Measurements from ENCODE around the gene REL. TPM values are rescaled to one million over a fixed set of nuclear protein-coding genes. Genes with fewer than 3 reads are reported as not detected.
"Not testable (repeated sequence)": the region's sequence is repeated elsewhere in the genome, so short reads cannot be mapped to it uniquely, and the experiment has no call there.

Gene REL
- total RNA-seq, 2 donors from 2014 or later, result 26.7 to 77.0 TPM

DNA sequence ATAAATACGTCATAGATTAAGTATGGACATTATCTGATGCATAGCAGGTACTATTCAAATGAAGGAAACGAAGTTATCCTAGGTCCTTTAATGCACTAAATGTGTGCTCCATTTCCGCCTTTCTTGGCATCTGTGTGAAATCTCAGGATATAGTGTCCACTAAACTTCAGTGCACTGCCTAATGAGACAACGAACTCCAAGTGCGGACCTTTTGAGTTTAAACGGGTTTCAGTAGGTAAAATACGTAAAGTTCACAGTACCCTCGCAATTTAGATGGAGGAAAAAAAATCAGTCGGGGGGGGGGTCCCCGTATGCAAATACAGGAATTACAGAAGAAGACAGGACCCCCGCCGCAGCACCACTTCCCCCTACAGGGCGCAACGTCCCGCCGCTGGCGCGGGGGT lies 729 bp upstream of the REL start:
- DNase-seq (ENCODE audit: low spot score) (no peak), ATAC-seq (no peak)

DNA sequence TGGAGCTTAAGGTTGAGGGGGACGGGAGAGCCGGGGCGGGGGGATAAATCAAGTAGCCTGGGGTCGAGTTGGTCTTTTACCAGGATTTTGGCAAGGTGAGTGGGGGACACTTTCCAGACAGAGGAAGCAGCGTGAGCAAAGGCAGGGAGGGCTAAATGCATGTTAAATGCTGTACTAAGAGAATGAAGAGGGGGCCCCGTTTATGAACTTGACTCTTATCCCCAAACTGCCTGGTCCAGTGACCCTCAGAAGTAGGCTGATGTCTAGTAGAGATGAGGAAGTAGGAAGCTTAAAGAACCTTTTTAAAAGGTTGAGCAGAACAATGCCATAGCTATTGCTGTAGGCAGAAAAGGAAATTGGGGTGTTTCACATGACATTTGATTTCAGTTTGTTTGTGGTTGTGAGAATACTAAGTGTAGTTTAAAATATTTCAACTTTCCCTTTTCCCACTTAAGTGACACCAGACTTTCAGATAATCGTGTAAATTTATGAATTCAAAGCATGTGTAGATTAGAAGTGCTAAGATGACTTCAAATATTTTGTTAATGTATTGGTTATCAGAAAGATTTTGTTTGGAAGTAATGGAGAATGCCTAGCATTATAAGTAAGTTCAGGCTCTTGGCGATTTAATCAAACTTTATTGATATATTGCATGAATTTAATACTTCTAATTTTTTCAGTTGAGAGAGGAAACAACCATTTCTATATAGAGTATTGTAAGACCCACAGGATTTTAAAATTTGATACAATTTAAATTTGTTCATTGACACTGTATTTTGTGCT lies 1.8 kb downstream of the REL start:
- DNase-seq (ENCODE audit: low spot score) (no peak), ATAC-seq (no peak)
- Mint-ChIP-seq H3K27ac (peak overlapping the region; percentile 86 to 97), H3K36me3 (peaks cover 16% of the 10 kb centered on the region), H3K9me3 (no peaks in the 10 kb centered on the region), H3K4me1 (ENCODE audit: low read depth in 2 of 2) (peaks cover 29 to 48% of the 10 kb centered on the region in 2 donors), H3K4me3 (peak overlapping the region; percentile 87), H3K27me3 (no peaks in the 10 kb centered on the region)

More for the DNA sequence above, 729 bp upstream of the REL start:
- Mint-ChIP-seq H3K27me3 (no peaks in the 10 kb centered on the region), H3K9me3 (no peaks in the 10 kb centered on the region), H3K36me3 (peaks cover 16% of the 10 kb centered on the region), H3K27ac (peak overlapping the region; percentile 86 to 97), H3K4me1 (ENCODE audit: low read depth in 2 of 2) (peaks cover 18 to 32% of the 10 kb centered on the region in 2 donors), H3K4me3 (peak overlapping the region; percentile 87)

DNA sequence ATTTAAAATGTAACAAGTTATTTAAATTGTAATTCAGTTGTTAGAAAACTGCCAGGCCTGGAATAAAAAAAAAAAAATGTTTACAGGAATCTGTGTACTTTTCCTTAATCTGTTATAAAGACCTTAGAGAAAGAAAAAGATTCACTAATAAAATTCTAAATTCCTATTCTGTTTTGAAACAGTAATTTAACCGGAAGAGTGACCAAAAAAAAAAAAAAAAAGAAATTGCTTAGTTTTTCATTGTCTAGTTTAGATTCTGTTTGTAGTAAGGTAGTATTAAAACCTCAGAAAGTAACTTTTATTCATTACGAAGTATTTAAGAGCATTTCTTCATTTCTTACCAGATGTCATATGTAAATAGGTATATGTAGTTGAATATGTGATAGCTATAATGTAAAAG lies 2.5 kb downstream of the REL start:
- Mint-ChIP-seq H3K36me3 (peaks cover 17% of the 10 kb centered on the region), H3K9me3 (no peaks in the 10 kb centered on the region), H3K4me3 (peak overlapping the region; percentile 87), H3K27me3 (no peaks in the 10 kb centered on the region), H3K4me1 (ENCODE audit: low read depth in 2 of 2) (peaks cover 34 to 55% of the 10 kb centered on the region in 2 donors), H3K27ac (peak overlapping the region; percentile 86 to 97)
- no peak for ATAC-seq
- no peak for DNase-seq (ENCODE audit: low spot score)

DNA sequence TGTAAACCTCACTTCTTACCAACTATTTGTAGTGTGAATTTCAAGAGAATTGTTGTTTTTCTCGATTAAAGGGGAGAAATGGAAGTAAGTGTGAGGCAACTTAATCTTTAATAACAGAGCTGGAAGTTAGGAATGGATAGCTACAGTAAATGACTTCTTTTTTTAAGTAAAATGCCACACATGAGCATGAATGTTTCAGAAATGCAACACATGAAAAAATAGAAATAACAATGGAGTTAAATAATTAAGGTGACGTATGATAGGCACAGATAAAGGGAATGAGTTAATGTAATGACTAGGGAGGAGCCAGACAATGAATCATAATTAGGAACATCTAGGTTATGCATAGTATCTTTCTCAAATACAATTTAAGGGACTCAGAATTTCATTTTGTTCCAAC lies 3.4 kb downstream of the REL start:
- H3K27ac Mint-ChIP-seq, result peak overlapping the region; percentile 86 to 97
- H3K36me3 Mint-ChIP-seq, result peaks cover 25% of the 10 kb centered on the region
- no peak for ATAC-seq
- no peaks in the 10 kb centered on the region for H3K27me3 Mint-ChIP-seq
- peak overlapping the region; percentile 87 for H3K4me3 Mint-ChIP-seq
- no peak for DNase-seq (ENCODE audit: low spot score)
- peaks cover 40 to 64% of the 10 kb centered on the region in 2 donors for H3K4me1 Mint-ChIP-seq (ENCODE audit: low read depth in 2 of 2)
- H3K9me3 Mint-ChIP-seq, result no peaks in the 10 kb centered on the region

DNA sequence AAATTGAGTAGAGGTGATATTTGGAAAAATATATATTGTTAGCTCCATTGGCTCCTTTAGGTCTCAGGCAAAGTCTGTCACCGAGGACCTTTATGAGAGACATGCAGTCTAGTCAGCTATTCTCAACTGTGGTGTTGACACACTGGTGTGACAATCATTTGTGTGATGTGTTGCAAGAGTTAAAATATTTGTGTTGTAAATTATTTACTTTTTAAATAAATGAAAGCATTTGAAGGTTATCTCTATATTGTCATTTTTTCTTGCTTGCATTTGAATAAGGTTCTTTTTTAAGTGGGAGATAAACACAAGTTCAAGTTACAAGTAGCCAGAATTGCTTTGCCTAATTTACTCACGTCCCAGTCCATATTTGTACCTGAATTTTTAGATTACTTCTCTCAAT lies 4.3 kb downstream of the REL start:
- Mint-ChIP-seq H3K27ac (peak overlapping the region; percentile 86 to 97), H3K36me3 (peaks cover 30% of the 10 kb centered on the region), H3K4me1 (ENCODE audit: low read depth in 2 of 2) (peaks cover 44 to 69% of the 10 kb centered on the region in 2 donors), H3K4me3 (peak overlapping the region; percentile 87), H3K27me3 (no peaks in the 10 kb centered on the region), H3K9me3 (no peaks in the 10 kb centered on the region)
- ATAC-seq, result no peak
- no peak for DNase-seq (ENCODE audit: low spot score)

DNA sequence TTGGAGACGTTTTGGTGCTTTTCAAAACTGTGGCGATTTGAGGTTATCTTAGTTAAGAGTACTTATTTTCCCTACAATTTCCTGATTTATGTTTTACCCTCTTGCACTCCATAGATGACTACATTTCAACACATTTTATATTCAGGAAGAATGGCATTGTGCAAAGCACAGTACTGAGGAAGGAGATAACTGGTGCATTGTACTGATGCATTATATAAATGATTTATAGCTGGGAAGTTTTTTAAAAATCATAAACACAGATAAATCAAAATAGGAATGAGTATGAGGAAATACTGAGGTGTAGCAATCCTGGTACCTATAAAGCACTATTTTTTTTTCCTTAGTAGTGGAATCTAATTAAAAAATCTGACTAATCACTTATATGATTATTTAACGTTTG lies 5.6 kb downstream of the REL start:
- ATAC-seq (no peak), DNase-seq (ENCODE audit: low spot score) (no peak)
- H3K4me1 Mint-ChIP-seq (ENCODE audit: low read depth in 2 of 2), result peaks cover 53 to 80% of the 10 kb centered on the region in 2 donors
- peak overlapping the region; percentile 50 for H3K4me3 Mint-ChIP-seq
- H3K9me3 Mint-ChIP-seq, result no peaks in the 10 kb centered on the region
- H3K36me3 Mint-ChIP-seq, result peaks cover 34% of the 10 kb centered on the region
- no peaks in the 10 kb centered on the region for H3K27me3 Mint-ChIP-seq
- H3K27ac Mint-ChIP-seq, result peak overlapping the region; percentile 55 to 87

DNA sequence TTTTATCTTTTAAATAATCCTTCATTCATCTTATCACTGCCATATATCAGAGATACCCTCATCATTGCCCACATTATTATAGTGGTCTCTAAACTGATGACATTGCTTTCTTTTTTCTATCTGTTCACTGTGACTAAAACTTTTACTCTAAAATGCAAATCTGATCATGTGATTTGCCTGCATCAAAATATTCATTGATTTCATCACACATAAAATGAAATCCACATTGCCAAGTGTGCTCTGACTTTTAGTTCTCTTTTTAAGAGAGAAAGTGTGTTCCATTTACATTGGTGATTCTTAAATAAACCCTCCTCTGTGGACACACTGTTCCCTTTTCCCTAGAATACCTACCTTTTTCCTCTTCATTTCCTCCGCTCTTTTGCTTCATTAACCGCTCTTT lies 7.5 kb downstream of the REL start:
- H3K4me3 Mint-ChIP-seq, result peak overlapping the region; percentile 21
- no peaks in the 10 kb centered on the region for H3K9me3 Mint-ChIP-seq
- DNase-seq (ENCODE audit: low spot score) (no peak), ATAC-seq (no peak)
- peaks cover 57 to 76% of the 10 kb centered on the region in 2 donors for H3K4me1 Mint-ChIP-seq (ENCODE audit: low read depth in 2 of 2)
- peaks cover 28% of the 10 kb centered on the region for H3K36me3 Mint-ChIP-seq
- H3K27ac Mint-ChIP-seq, result peak overlapping the region; percentile 68 to 76
- H3K27me3 Mint-ChIP-seq, result no peaks in the 10 kb centered on the region

DNA sequence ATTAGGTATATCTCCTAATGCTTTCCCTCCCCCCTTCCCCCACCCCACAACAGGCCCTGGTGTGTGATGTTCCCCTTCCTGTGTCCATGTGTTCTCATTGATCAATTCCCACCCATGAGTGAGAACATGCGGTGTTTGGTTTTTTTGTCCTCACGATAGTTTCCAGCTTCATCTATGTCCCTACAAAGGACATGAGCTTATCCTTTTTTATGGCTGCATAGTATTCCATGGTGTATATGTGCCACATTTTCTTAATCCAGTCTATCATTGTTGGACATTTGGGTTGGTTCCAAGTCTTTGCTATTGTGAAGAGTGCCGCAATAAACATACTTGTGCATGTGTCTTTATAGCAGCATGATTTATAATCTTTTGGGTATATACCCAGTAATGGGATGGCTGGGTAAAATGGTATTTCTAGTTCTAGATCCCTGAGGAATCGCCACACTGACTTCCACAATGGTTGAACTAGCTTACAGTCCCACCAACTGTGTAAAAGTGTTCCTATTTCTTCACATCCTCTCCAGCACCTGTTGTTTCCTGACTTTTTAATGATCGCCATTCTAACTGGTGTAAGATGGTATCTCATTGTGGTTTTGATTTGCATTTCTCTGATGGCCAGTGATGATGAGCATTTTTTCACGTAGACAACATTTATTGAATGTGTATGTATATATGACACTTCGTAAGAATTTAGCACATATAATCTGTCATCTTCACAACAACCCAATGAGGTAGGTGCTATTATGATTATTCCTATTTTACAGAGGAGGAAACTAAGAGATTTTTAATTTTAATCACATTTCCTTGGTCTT lies 8.4 kb downstream of the REL start:
- peak in 1 of 2 donors; percentile 56 for ATAC-seq
- H3K4me1 Mint-ChIP-seq (ENCODE audit: low read depth in 2 of 2), result peaks cover 54 to 69% of the 10 kb centered on the region in 2 donors
- H3K4me3 Mint-ChIP-seq, result peak overlapping the region; percentile 56
- not testable (repeated sequence) for DNase-seq (ENCODE audit: low spot score); H3K9me3 Mint-ChIP-seq; H3K27me3 Mint-ChIP-seq
- H3K27ac Mint-ChIP-seq, result peak overlapping the region; percentile 68 to 76
- peaks cover 29% of the 10 kb centered on the region for H3K36me3 Mint-ChIP-seq

DNA sequence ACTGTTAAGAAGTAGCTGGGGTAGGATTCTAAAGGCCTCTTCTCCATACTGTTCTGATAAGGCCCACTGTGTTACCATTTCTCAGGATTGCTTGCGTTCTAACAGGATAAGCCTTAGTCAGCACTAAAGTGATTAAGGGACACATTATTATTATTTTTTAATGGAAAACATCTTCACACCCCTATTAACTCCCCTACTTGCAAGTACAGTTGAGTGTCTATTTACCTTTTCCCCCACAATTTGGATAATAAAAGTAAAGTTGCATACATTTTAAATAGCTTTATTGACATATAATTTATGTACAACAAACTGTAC lies 9.0 kb downstream of the REL start:
- peaks cover 50 to 64% of the 10 kb centered on the region in 2 donors for H3K4me1 Mint-ChIP-seq (ENCODE audit: low read depth in 2 of 2)
- H3K27ac Mint-ChIP-seq, result peak overlapping the region; percentile 68 to 76
- peaks cover 29% of the 10 kb centered on the region for H3K36me3 Mint-ChIP-seq
- peak overlapping the region; percentile 56 for H3K4me3 Mint-ChIP-seq
- DNase-seq (ENCODE audit: low spot score) (no peak), ATAC-seq (peak in 1 of 2 donors; percentile 43)
- no peaks in the 10 kb centered on the region for H3K9me3 Mint-ChIP-seq
- no peaks in the 10 kb centered on the region for H3K27me3 Mint-ChIP-seq

DNA sequence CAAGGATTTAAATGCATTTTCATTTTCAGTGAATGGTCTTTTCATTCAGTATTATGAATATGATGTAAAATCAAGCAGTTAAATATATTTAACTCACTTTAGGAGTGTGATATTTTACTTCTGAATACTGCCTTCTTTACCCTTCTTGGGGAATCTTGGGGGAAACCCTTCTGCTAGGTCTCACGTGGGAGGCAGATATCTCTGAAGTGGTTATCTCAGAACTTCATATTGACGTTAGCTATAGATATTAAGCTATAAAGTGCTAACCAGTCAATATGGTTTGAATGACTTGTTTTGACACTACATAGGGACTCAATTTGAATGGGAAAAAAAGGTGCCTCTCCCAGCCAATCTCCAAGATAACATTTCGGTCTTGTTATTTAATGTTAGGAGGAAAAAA lies 9.8 kb downstream of the REL start:
- H3K36me3 Mint-ChIP-seq, result peaks cover 29% of the 10 kb centered on the region
- peak overlapping the region; percentile 56 for H3K4me3 Mint-ChIP-seq
- no peaks in the 10 kb centered on the region for H3K9me3 Mint-ChIP-seq
- ATAC-seq (peak in 1 of 2 donors; percentile 69), DNase-seq (ENCODE audit: low spot score) (peak; percentile 68)
- peaks cover 45 to 57% of the 10 kb centered on the region in 2 donors for H3K4me1 Mint-ChIP-seq (ENCODE audit: low read depth in 2 of 2)
- H3K27ac Mint-ChIP-seq, result peak overlapping the region; percentile 68 to 76
- H3K27me3 Mint-ChIP-seq, result no peaks in the 10 kb centered on the region

DNA sequence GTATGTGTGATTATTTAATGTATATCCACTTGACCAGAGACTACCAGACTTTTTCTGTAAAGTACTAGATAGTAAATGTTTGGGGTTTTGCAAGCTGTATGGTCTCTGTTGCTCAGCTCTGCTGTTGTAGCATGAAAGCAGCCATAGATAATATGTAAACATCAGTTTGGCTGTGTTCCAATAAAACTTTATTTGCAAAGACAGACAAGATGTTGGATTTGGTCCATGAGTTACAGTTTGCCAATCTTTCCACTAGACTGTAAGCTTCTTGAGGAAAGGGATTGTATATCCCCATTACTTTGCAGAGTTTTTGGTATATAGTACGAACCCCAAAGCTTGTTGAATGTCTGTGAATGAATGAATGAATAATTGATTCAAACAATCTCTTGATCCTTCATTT lies 17.2 kb downstream of the REL start:
- Mint-ChIP-seq H3K9me3 (no peaks in the 10 kb centered on the region), H3K4me3 (no peak overlapping the region), H3K27ac (peak overlapping the region; percentile 75 to 93), H3K27me3 (no peaks in the 10 kb centered on the region), H3K4me1 (ENCODE audit: low read depth in 2 of 2) (peaks cover 24 to 25% of the 10 kb centered on the region in 2 donors), H3K36me3 (peaks cover 15% of the 10 kb centered on the region)
- DNase-seq (ENCODE audit: low spot score) (no peak), ATAC-seq (no peak)

DNA sequence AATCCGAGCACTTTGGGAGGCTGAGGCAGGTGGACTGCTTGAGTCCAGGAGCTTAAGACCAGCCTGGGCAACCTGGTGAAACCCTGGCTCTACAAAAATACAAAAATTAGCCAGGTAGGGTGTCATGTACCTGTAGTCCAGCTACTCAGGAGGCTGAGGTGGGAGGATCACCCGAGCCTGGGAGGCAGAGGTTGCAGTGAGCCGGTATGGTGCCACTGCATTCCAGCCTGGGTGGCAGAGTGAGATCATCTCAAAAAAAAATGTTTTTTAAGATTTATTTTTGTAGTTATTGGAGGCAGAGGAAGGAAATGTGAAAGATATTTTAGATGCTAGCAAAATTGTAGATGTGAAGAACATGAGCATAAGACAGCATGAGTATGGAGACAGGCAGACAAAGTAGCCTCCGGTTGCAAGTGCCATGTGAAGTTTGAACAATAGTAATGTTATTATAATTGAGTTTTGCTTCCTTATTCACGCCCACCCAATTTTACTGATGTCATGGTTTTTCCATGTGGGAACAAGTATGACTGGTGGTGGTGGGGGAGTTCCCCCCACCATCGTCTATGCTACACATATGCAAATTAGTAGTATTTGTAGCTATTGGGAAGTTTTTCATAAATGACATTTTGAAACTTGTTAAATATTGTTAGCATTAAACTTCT lies 18.0 kb downstream of the REL start:
- H3K27me3 Mint-ChIP-seq, result no peaks in the 10 kb centered on the region
- H3K4me1 Mint-ChIP-seq (ENCODE audit: low read depth in 2 of 2), result peaks cover 21 to 22% of the 10 kb centered on the region in 2 donors

DNA sequence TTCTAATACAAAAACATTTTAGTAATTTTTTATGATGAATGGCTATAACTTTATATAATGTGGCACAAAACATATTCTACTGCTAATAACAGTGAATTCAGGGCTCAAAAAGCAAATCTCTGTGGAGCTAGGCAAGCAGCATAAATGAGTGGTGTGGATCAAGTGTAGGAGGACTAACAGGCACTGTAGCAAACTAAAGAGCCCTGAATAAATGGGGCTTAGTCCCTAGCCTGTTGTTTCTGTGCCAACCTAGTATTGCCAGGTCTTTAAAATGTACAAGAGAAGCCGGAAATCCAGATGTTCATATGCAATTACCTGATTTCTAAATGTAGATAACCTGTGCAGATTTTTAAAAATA lies 18.5 kb downstream of the REL start:
- no peaks in the 10 kb centered on the region for H3K27me3 Mint-ChIP-seq
- peaks cover 21 to 22% of the 10 kb centered on the region in 2 donors for H3K4me1 Mint-ChIP-seq (ENCODE audit: low read depth in 2 of 2)
- H3K27ac Mint-ChIP-seq, result peak overlapping the region; percentile 75 to 93
- H3K4me3 Mint-ChIP-seq, result no peak overlapping the region
- no peaks in the 10 kb centered on the region for H3K9me3 Mint-ChIP-seq
- DNase-seq (ENCODE audit: low spot score) (no peak), ATAC-seq (no peak)
- H3K36me3 Mint-ChIP-seq, result peaks cover 10% of the 10 kb centered on the region

More for the DNA sequence above, 18.0 kb downstream of the REL start:
- Mint-ChIP-seq H3K27ac (peak overlapping the region; percentile 75 to 93), H3K4me3 (peak overlapping the region; percentile 27), H3K36me3 (peaks cover 10% of the 10 kb centered on the region), H3K9me3 (no peaks in the 10 kb centered on the region)
- DNase-seq (ENCODE audit: low spot score) (no peak), ATAC-seq (peak; percentile 74 to 77)
